HuH-7.5 (cell line): ENCODE data around the gene TSPOAP1.

Experiments used
- DNase-seq: peaks from one replicate; pipeline ENCODE4 v3.0.0; 2011; ENCODE audit warnings: low spot score

Gene TSPOAP1

GRCh38 chr17:58327363-58328194, 1.0 kb downstream of the TSPOAP1 start:
- DNase-seq = no peak

- DNase-seq = no peak
These were observed 1.8 kb downstream of the TSPOAP1 start for GRCh38 chr17:58326609-58327362.

GRCh38 chr17:58325976-58326468, 2.6 kb downstream of the TSPOAP1 start:
- DNase-seq = no peak

- DNase-seq = no peak
These were observed 3.3 kb downstream of the TSPOAP1 start for GRCh38 chr17:58325289-58325726.

GRCh38 chr17:58324409-58325288, 3.9 kb downstream of the TSPOAP1 start:
- DNase-seq = peak; percentile 77

GRCh38 chr17:58324056-58324408, 4.6 kb downstream of the TSPOAP1 start:
- DNase-seq = no peak

- DNase-seq = no peak
These were observed 5.1 kb downstream of the TSPOAP1 start for GRCh38 chr17:58323366-58324055.

GRCh38 chr17:58322581-58323185, 5.9 kb downstream of the TSPOAP1 start:
- no peak for DNase-seq

GRCh38 chr17:58321571-58322525, 6.7 kb downstream of the TSPOAP1 start:
- no peak for DNase-seq

- no peak for DNase-seq
These were observed 7.8 kb downstream of the TSPOAP1 start for GRCh38 chr17:58320570-58321323.

- no peak for DNase-seq
These were observed 8.4 kb downstream of the TSPOAP1 start for GRCh38 chr17:58320163-58320558.

- DNase-seq = no peak
These were observed 9.1 kb downstream of the TSPOAP1 start for GRCh38 chr17:58319173-58320162.

GRCh38 chr17:58318627-58319172, 9.9 kb downstream of the TSPOAP1 start:
- DNase-seq = no peak

GRCh38 chr17:58318065-58318481, 10.5 kb downstream of the TSPOAP1 start:
- no peak for DNase-seq

GRCh38 chr17:58317421-58318064, 11.1 kb downstream of the TSPOAP1 start:
- DNase-seq = peak; percentile 91

- DNase-seq = no peak
These were observed 12.2 kb downstream of the TSPOAP1 start for GRCh38 chr17:58316260-58316960.
